ENCODE measurements around the gene SELENOP.
A peak's percentile ranks its signal among the peaks of the same experiment; 100 is the strongest.
"Not testable (repeated sequence)": the region's sequence is repeated elsewhere in the genome, so short reads cannot be mapped to it uniquely, and the experiment has no call there.

SELENOP gene

DNA sequence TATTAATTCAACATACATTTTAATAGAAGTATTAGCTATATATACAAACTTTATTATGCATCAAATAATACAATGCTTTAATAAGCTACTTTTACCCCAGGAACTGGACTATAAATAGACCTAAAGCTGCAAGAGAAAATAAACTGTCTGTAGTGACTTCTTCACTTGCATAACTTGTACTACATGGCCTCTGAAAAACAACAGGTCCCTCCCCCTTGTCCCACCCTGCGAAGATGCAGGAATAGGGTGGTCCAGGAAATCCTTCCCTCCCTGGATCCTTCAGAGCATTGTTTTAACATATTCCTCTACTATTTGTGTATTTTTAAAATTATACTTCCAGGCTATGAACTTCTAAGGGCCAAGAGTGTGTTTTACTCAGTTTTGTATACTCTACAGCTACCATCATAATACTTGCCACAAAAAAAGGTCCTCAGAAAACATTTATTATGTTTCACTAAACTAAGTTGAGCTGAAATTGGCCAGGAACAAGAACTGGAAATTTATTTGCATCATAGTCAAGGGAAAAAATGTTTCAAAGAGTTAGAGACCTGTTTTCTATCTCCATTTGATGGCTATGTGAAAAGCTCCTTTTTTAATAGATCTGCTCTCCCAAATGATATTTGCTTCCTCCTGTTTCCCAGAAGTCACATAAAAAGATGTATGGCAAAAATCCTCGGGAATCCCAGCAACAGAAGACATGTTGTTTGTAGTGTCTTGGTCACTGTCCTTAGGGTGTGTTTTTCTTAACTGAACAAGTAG is 15.2 kb upstream of the SELENOP start:
- no peak for DNase-seq (ENCODE audit: low read depth, low spot score)
- no peaks in the 10 kb centered on the region for H3K27me3 ChIP-seq (ENCODE audit: control insufficient read depth, insufficient read depth, low read length)
- H3K4me3 ChIP-seq (ENCODE audit: low read length), result no peak overlapping the region
- no peaks in the 10 kb centered on the region for H3K4me1 ChIP-seq (ENCODE audit: control insufficient read depth, insufficient read depth, low read length)
- H3K36me3 ChIP-seq (ENCODE audit: control insufficient read depth, insufficient read depth, low read length), result no peaks in the 10 kb centered on the region
- WGBS (ENCODE audit: insufficient coverage, insufficient read length), result no CpG with 5 or more reads among the region's 2 CpGs
- H3K27ac ChIP-seq (ENCODE audit: low read length), result no peak overlapping the region
- no peaks in the 10 kb centered on the region for H3K9me3 ChIP-seq (ENCODE audit: control insufficient read depth, insufficient read depth, low read length)

DNA sequence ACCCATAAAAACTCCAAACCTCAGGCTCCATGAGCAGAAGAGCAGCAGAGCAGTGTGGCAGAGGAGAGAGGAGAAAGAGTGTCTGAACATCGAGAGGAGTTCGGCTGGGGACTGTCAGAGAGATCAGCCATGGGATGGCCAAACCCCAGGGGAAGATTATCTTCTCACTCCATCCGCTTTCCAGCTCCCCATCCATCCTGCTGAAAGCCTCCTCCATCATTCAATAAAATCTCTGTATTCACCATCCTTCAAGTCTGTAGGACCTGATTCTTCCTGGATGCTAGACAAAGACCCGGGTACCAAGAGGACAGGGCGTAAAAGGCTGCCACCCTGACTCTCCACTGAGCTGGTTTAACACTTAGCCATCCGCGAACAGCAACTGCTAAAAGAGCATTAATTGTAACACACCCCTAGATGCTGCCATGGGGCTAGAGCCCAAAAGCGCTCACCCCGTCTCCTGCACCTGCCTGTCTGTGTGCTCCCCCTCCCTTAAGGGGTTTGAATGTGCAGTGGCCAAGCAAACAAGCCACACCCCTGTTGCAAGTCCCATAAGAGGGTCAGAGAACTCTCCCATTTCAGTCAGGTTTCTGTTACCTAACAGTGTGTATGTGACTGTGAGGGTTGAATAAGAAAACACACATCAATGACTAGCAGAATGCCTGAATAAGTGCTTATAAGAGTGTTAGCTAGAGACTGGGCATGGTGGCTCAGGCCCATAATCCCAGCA is 13.9 kb upstream of the SELENOP start:
- WGBS (ENCODE audit: insufficient coverage, insufficient read length), result no CpG with 5 or more reads among the region's 9 CpGs
- DNase-seq (ENCODE audit: low read depth, low spot score), result no peak

GRCh38 chr5:42824347-42824976 is 12.8 kb upstream of the SELENOP start:
- WGBS (ENCODE audit: insufficient coverage, insufficient read length), result no CpG with 5 or more reads among the region's 7 CpGs
- H3K27ac ChIP-seq (ENCODE audit: low read length), result no peak overlapping the region
- DNase-seq (ENCODE audit: low read depth, low spot score), result no peak
- H3K27me3 ChIP-seq (ENCODE audit: control insufficient read depth, insufficient read depth, low read length), result no peaks in the 10 kb centered on the region
- H3K4me3 ChIP-seq (ENCODE audit: low read length), result no peak overlapping the region
- H3K9me3 ChIP-seq (ENCODE audit: control insufficient read depth, insufficient read depth, low read length), result no peaks in the 10 kb centered on the region
- H3K36me3 ChIP-seq (ENCODE audit: control insufficient read depth, insufficient read depth, low read length), result no peaks in the 10 kb centered on the region
- no peaks in the 10 kb centered on the region for H3K4me1 ChIP-seq (ENCODE audit: control insufficient read depth, insufficient read depth, low read length)

More for the DNA sequence above, 13.9 kb upstream of the SELENOP start:
- no peak overlapping the region for H3K27ac ChIP-seq (ENCODE audit: low read length)
- no peak overlapping the region for H3K4me3 ChIP-seq (ENCODE audit: low read length)
- no peaks in the 10 kb centered on the region for H3K9me3 ChIP-seq (ENCODE audit: control insufficient read depth, insufficient read depth, low read length)
- no peaks in the 10 kb centered on the region for H3K36me3 ChIP-seq (ENCODE audit: control insufficient read depth, insufficient read depth, low read length)
- H3K27me3 ChIP-seq (ENCODE audit: control insufficient read depth, insufficient read depth, low read length), result no peaks in the 10 kb centered on the region
- H3K4me1 ChIP-seq (ENCODE audit: control insufficient read depth, insufficient read depth, low read length), result no peaks in the 10 kb centered on the region

DNA sequence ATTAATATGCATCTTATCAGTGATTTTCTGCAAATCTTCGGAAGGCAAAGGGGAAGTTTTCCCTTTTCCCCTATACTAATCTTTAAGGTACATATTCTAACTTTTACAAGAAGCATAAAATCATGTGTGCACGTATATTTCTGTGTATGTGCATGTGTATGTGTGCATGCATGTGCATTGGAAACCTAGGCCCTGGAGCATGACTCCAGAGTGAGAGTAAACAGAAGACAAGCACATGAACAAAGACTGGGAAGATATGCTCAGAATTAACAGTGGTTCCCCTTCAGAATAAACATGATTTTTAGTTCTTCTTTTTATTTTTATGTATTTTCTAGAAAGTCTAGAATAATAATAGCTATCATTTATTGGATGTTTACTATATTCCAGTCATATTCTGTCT is 10.9 kb upstream of the SELENOP start:
- WGBS (ENCODE audit: insufficient coverage, insufficient read length), result no CpG with 5 or more reads among the region's 2 CpGs
- Histone ChIP-seq H3K4me1 (ENCODE audit: control insufficient read depth, insufficient read depth, low read length) (no peaks in the 10 kb centered on the region), H3K9me3 (ENCODE audit: control insufficient read depth, insufficient read depth, low read length) (no peaks in the 10 kb centered on the region), H3K27me3 (ENCODE audit: control insufficient read depth, insufficient read depth, low read length) (no peaks in the 10 kb centered on the region), H3K27ac (ENCODE audit: low read length) (no peak overlapping the region), H3K4me3 (ENCODE audit: low read length) (no peak overlapping the region), H3K36me3 (ENCODE audit: control insufficient read depth, insufficient read depth, low read length) (no peaks in the 10 kb centered on the region)
- no peak for DNase-seq (ENCODE audit: low read depth, low spot score)

GRCh38 chr5:42819745-42820144 is 8.1 kb upstream of the SELENOP start:
- no peak for DNase-seq (ENCODE audit: low read depth, low spot score)
- H3K27me3 ChIP-seq (ENCODE audit: control insufficient read depth, insufficient read depth, low read length), result no peaks in the 10 kb centered on the region
- no CpG with 5 or more reads among the region's 2 CpGs for WGBS (ENCODE audit: insufficient coverage, insufficient read length)
- no peaks in the 10 kb centered on the region for H3K9me3 ChIP-seq (ENCODE audit: control insufficient read depth, insufficient read depth, low read length)
- no peak overlapping the region for H3K4me3 ChIP-seq (ENCODE audit: low read length)
- no peaks in the 10 kb centered on the region for H3K4me1 ChIP-seq (ENCODE audit: control insufficient read depth, insufficient read depth, low read length)
- H3K27ac ChIP-seq (ENCODE audit: low read length), result no peak overlapping the region
- no peaks in the 10 kb centered on the region for H3K36me3 ChIP-seq (ENCODE audit: control insufficient read depth, insufficient read depth, low read length)

GRCh38 chr5:42816546-42816945 is 4.9 kb upstream of the SELENOP start:
- WGBS (ENCODE audit: insufficient coverage, insufficient read length), result no CpG with 5 or more reads among the region's 2 CpGs
- not testable (repeated sequence) for H3K4me3 ChIP-seq (ENCODE audit: low read length); H3K27me3 ChIP-seq (ENCODE audit: control insufficient read depth, insufficient read depth, low read length); H3K4me1 ChIP-seq (ENCODE audit: control insufficient read depth, insufficient read depth, low read length); H3K9me3 ChIP-seq (ENCODE audit: control insufficient read depth, insufficient read depth, low read length); DNase-seq (ENCODE audit: low read depth, low spot score); H3K27ac ChIP-seq (ENCODE audit: low read length); H3K36me3 ChIP-seq (ENCODE audit: control insufficient read depth, insufficient read depth, low read length)

- Histone ChIP-seq H3K36me3 (ENCODE audit: control insufficient read depth, insufficient read depth, low read length) (no peaks in the 10 kb centered on the region), H3K27ac (ENCODE audit: low read length) (no peak overlapping the region), H3K9me3 (ENCODE audit: control insufficient read depth, insufficient read depth, low read length) (no peaks in the 10 kb centered on the region), H3K27me3 (ENCODE audit: control insufficient read depth, insufficient read depth, low read length) (no peaks in the 10 kb centered on the region), H3K4me3 (ENCODE audit: low read length) (no peak overlapping the region), H3K4me1 (ENCODE audit: control insufficient read depth, insufficient read depth, low read length) (peaks cover 4% of the 10 kb centered on the region; the same call in 1 of the 2 replicates)
- DNase-seq (ENCODE audit: low read depth, low spot score), result peak; percentile 55
- WGBS (ENCODE audit: insufficient coverage, insufficient read length), result no CpG with 5 or more reads among the region's 19 CpGs
Observed at GRCh38 chr5:42813533-42813932, 1.8 kb upstream of the SELENOP start.

GRCh38 chr5:42812620-42813019 is 928 bp upstream of the SELENOP start:
- H3K27ac ChIP-seq (ENCODE audit: low read length), result no peak overlapping the region

DNA sequence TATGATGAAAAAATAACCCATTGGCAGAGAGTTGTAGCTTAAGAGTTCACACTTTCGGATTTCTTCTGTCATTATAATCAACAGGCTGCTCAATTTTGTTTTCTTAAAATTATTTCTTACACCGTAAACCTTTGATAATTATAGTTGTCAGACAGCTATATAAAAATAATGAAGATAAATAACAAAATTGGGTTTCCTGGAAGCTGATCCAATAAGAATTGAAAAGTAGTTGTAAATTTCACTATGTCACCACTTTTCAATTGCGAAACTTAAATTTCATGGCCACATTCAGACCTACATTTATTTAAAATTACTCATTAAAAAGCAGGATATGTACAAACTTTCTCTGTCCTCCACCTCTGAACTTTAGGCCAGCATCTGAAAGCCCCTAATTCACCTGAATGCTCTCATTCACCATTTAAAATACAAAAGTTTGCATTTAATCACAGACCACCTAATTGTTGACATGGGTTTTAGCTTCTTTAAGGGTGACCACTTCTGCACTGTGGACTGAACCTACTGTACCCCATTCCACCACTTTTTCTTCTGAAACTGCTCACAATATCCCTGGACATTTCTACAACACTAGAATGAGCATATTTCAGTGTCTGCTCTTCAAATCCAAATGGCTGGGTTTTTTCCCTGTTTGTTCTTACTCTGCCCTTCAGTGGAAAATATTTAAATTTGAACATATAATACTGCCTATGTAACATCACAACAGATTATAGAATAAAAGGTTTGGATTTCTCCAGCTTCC is 680 bp downstream of the SELENOP start:
- WGBS (ENCODE audit: insufficient coverage, insufficient read length), result no CpG with 5 or more reads among the region's 3 CpGs
- no peaks in the 10 kb centered on the region for H3K9me3 ChIP-seq (ENCODE audit: control insufficient read depth, insufficient read depth, low read length)
- no peak overlapping the region; the same call in 1 of the 2 replicates for H3K4me3 ChIP-seq (ENCODE audit: low read length)
- peaks cover 4% of the 10 kb centered on the region; the same call in 1 of the 2 replicates for H3K4me1 ChIP-seq (ENCODE audit: control insufficient read depth, insufficient read depth, low read length)
- no peaks in the 10 kb centered on the region for H3K27me3 ChIP-seq (ENCODE audit: control insufficient read depth, insufficient read depth, low read length)
- no peak for DNase-seq (ENCODE audit: low read depth, low spot score)
- no peak overlapping the region for H3K27ac ChIP-seq (ENCODE audit: low read length)
- no peaks in the 10 kb centered on the region for H3K36me3 ChIP-seq (ENCODE audit: control insufficient read depth, insufficient read depth, low read length)

More at GRCh38 chr5:42812620-42813019, 928 bp upstream of the SELENOP start:
- H3K9me3 ChIP-seq (ENCODE audit: control insufficient read depth, insufficient read depth, low read length), result no peaks in the 10 kb centered on the region
- peaks cover 4% of the 10 kb centered on the region; the same call in 1 of the 2 replicates for H3K4me1 ChIP-seq (ENCODE audit: control insufficient read depth, insufficient read depth, low read length)
- no peak for DNase-seq (ENCODE audit: low read depth, low spot score)
- no CpG with 5 or more reads among the region's 2 CpGs for WGBS (ENCODE audit: insufficient coverage, insufficient read length)
- no peaks in the 10 kb centered on the region for H3K36me3 ChIP-seq (ENCODE audit: control insufficient read depth, insufficient read depth, low read length)
- no peak overlapping the region for H3K4me3 ChIP-seq (ENCODE audit: low read length)
- no peaks in the 10 kb centered on the region for H3K27me3 ChIP-seq (ENCODE audit: control insufficient read depth, insufficient read depth, low read length)

All from iPS DF 6.9 (cell line).